Esophagus muscularis mucosa (tissue), 4 donors: ENCODE results near the gene FFAR3. TPM values are rescaled to one million over a fixed set of nuclear protein-coding genes. Genes with fewer than 3 reads are reported as not detected.

ENCODE experiments used
- DNase-seq: peaks from one replicate; pipeline ENCODE4 v3.0.0-alpha.2; 2017; ENCODE audit errors: extremely low spot score
- H3K27ac ChIP-seq, 4 donors: fragments of 200-600 bp; sonication (generic); replicated peaks in 1 of 4; 1 replicate in 3 of 4; 2 replicates in 1 of 4; pipeline ENCODE4 v1.5.1; 2016 to 2019; ENCODE audit warnings: mild to moderate bottlenecking in 1 of 4
- H3K27me3 ChIP-seq, 4 donors: fragments of 200-600 bp; sonication (generic); one replicate each; pipeline versions ENCODE4 v1.5.1 to v1.6.0; 2016 to 2019
- H3K36me3 ChIP-seq, 4 donors: fragments of 200-600 bp; sonication (generic); one replicate each; pipeline ENCODE4 v1.5.1; 2016 to 2019
- H3K4me1 ChIP-seq, 4 donors: fragments of 200-600 bp; sonication (generic); one replicate each; pipeline ENCODE4 v1.5.1; 2016 to 2019
- H3K4me3 ChIP-seq, 4 donors: fragments of 200-600 bp; sonication (generic); 1 replicate in 2 of 4; 2 replicates in 2 of 4; pipeline ENCODE4 v1.5.1; 2016 to 2019; ENCODE audit warnings: mild to moderate bottlenecking in 4 of 4, moderate library complexity in 1 of 4
- H3K9me3 ChIP-seq, 4 donors: fragments of 200-600 bp; sonication (generic); 1 replicate in 3 of 4; 2 replicates in 1 of 4; pipeline ENCODE4 v1.5.1; 2016 to 2019
- CTCF ChIP-seq, 3 experiments: fragments of 200-600 bp in 2 of 3; fragments of 450-650 bp in 1 of 3; sonication (generic) in 2 of 3; IDR thresholded peaks; one replicate each; pipeline ENCODE4 v1.5.1; 2017 to 2019; ENCODE audit warnings: antibody characterized with exemption in 3 of 3, mild to moderate bottlenecking in 2 of 3, moderate library complexity in 1 of 3
- EP300 ChIP-seq: sonication (generic); formaldehyde crosslinking; IDR thresholded peaks from one replicate; pipeline ENCODE4 v1.6.1; 2017; ENCODE audit warnings: antibody characterized with exemption
- POLR2A ChIP-seq: fragments of 450-650 bp; IDR thresholded peaks from one replicate; pipeline ENCODE4 v1.6.1; 2017; ENCODE audit warnings: antibody characterized with exemption, moderate library complexity, mild to moderate bottlenecking, low read depth
- POLR2AphosphoS5 ChIP-seq, 2 donors: sonication (generic); formaldehyde crosslinking; IDR thresholded peaks; one replicate each; pipeline ENCODE4 v1.6.1; 2017; ENCODE audit warnings: antibody characterized with exemption in 2 of 2
- WGBS: methylation state at CpG from one replicate; pipeline ENCODE4 v1.1.5; 2018; 5-methylcytosine and 5-hydroxymethylcytosine counted together
- intact Hi-C: fragments of 100-400 bp; cut with DNase I; formaldehyde crosslinking; loops from one replicate; pipeline ENCODE4 v1.15.1; 2023
- total RNA-seq, 4 donors: library from RNA; depleted of rRNA; stranded (reverse); fragments of >200 nt; gene quantifications; one replicate each; pipeline versions ENCODE4 v1.1.0 to v1.2.1, GENCODE V29; 2016

FFAR3 gene, protein sequence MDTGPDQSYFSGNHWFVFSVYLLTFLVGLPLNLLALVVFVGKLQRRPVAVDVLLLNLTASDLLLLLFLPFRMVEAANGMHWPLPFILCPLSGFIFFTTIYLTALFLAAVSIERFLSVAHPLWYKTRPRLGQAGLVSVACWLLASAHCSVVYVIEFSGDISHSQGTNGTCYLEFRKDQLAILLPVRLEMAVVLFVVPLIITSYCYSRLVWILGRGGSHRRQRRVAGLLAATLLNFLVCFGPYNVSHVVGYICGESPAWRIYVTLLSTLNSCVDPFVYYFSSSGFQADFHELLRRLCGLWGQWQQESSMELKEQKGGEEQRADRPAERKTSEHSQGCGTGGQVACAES
- total RNA-seq = 1 to 10 TPM in 1 of 4 donors, under 1 TPM in 1, not detected in 2; 0.17 to 2.3 TPM

- TF ChIP-seq POLR2AphosphoS5 (IDR thresholded peaks at IDR 0.05) (no peak), EP300 (no peak), POLR2A (no peak), CTCF (IDR thresholded peaks at IDR 0.05) (no peak)
- Histone ChIP-seq H3K27ac (no peak within 1 kb of the TSS), H3K4me1 (no peaks in the 10 kb centered on the region), H3K9me3 (no peaks in the 10 kb centered on the region), H3K36me3 (no peaks in the 10 kb centered on the region), H3K4me3 (no peak within 1 kb of the TSS), H3K27me3 (peaks cover 0 to 39% (median 0%) of the 10 kb centered on the region in 4 donors)
- 45% methylated on average over 18 of the region's 18 CpGs for WGBS
- DNase-seq = no peak
- intact Hi-C loops = no loop called here
Measured at GRCh38 chr19:35357867-35358573, at the start of gene FFAR3. Gene FFAR3 (plus strand): TSS chr19:35358460. CDS start chr19:35358891, 431 bp downstream.

DNA sequence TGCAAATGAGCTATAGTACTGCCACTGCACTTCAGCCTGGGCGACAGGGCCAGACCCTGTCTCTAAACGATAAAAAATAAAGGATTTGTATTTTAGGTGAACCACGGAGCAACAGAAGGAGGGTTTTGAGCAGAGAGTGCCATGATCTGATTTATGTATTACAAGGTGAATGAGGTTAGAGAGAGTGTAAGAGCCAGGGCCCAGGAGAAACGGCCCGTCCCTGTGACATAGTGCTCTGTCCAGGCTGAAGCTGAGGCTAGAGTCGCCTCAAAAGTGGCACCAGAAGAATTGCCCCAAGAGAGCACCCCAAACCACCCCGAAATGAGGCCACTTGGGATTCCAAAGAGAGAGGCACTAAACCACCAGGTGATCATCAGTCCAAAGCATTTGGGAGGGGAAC lies 49.4 kb upstream of the FFAR3 start:
- H3K4me1 ChIP-seq = no peaks in the 10 kb centered on the region
- 71% methylated on average over 7 of the region's 7 CpGs for WGBS
- peaks cover 0 to 72% (median 0%) of the 10 kb centered on the region in 4 donors for H3K27me3 ChIP-seq
- no peak overlapping the region for H3K27ac ChIP-seq
- intact Hi-C loops = no loop called here
- H3K9me3 ChIP-seq = no peaks in the 10 kb centered on the region
- TF ChIP-seq POLR2A (no peak), EP300 (no peak), POLR2AphosphoS5 (IDR thresholded peaks at IDR 0.05) (no peak), CTCF (IDR thresholded peaks at IDR 0.05) (no peak)
- no peaks in the 10 kb centered on the region for H3K36me3 ChIP-seq
- no peak for DNase-seq
- no peak overlapping the region for H3K4me3 ChIP-seq

DNA sequence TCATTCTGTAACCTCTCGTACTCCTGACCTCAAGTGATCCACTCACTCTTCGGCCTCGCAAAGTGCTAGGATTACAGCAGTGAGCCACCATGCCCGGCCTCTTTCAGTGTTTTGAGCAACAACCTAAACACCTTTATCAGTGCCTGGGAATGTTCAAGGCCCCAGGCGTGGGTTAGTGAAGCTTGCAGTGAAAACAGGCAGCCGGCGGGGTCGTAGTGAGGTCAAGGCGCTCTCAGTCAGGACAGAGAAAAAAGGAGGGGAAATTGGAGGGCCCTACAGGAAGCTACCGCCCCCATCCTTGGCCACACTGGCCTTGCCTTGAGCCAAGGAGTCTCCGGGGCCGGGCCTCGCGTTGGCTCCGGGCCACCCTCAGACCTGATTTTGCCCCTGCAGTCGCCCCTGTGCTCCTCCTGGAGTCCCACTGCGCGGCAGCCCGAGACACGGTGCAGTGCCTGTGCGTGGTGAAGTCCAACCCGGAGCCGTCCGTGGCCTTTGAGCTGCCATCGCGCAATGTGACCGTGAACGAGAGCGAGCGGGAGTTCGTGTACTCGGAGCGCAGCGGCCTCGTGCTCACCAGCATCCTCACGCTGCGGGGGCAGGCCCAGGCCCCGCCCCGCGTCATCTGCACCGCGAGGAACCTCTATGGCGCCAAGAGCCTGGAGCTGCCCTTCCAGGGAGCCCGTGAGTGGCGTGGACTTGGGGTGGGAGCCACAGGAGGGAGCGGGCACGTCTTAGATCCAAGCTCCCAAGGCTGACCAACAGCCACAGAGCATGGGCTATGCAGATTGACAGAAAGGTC lies 48.6 kb upstream of the FFAR3 start:
- DNase-seq = no peak
- Histone ChIP-seq H3K4me3 (no peak overlapping the region), H3K27ac (no peak overlapping the region), H3K4me1 (no peaks in the 10 kb centered on the region), H3K36me3 (no peaks in the 10 kb centered on the region), H3K9me3 (no peaks in the 10 kb centered on the region), H3K27me3 (peaks cover 0 to 67% (median 0%) of the 10 kb centered on the region in 4 donors)
- TF ChIP-seq POLR2A = no peak
- no peak for TF ChIP-seq EP300
- no peak for TF ChIP-seq CTCF (IDR thresholded peaks at IDR 0.05)
- no peak for TF ChIP-seq POLR2AphosphoS5 (IDR thresholded peaks at IDR 0.05)
- intact Hi-C loops = no loop called here
- WGBS = 65% methylated on average over 35 of the region's 47 CpGs

- Histone ChIP-seq H3K36me3 (no peaks in the 10 kb centered on the region), H3K27me3 (peaks cover 0 to 62% (median 0%) of the 10 kb centered on the region in 4 donors), H3K4me1 (no peaks in the 10 kb centered on the region), H3K4me3 (no peak overlapping the region), H3K27ac (no peak overlapping the region), H3K9me3 (no peaks in the 10 kb centered on the region)
- WGBS = 90% methylated on average over 10 of the region's 12 CpGs
- DNase-seq = no peak
- intact Hi-C loops = no loop called here
- TF ChIP-seq CTCF (IDR thresholded peaks at IDR 0.05) (no peak), EP300 (no peak), POLR2AphosphoS5 (IDR thresholded peaks at IDR 0.05) (no peak), POLR2A (no peak)
Measured at GRCh38 chr19:35310331-35310730, 47.9 kb upstream of the FFAR3 start.
